A549 (cell line): ENCODE measurements around the gene RGS17.

ENCODE experiments used
- CEBPB ChIP-seq, 2 experiments: fragments of >200 bp in 1 of 2; sonication (Bioruptor Twin) in 1 of 2; formaldehyde crosslinking in 1 of 2; IDR thresholded peaks; 2 replicates each; pipeline ENCODE4 v1.6.1; 2012 to 2016
- EP300 ChIP-seq, 2 experiments: fragments of >200 bp; sonication (Bioruptor Twin); formaldehyde crosslinking; IDR thresholded peaks; 2 replicates in 1 of 2; 3 replicates in 1 of 2; pipeline ENCODE4 v1.6.1; 2016 to 2017
- POLR2A ChIP-seq: IDR thresholded peaks from 2 replicates; pipeline ENCODE4 v1.6.1; 2012; ENCODE audit warnings: mild to moderate bottlenecking, low read length
- RARB ChIP-seq: fragments of 250-450 bp; sonication (Bioruptor Pico); IDR thresholded peaks from 2 replicates; pipeline ENCODE4 v1.8.0; 2021; ENCODE audit warnings: mild to moderate bottlenecking, moderate library complexity
- REST ChIP-seq: fragments of 200-600 bp; sonication (generic); IDR thresholded peaks from 2 replicates; pipeline ENCODE4 v1.6.1; 2016; ENCODE audit warnings: antibody characterized with exemption, mild to moderate bottlenecking, moderate library complexity
- ZNF302 ChIP-seq: fragments of 250-450 bp; sonication (Bioruptor Pico); IDR thresholded peaks from 2 replicates; pipeline ENCODE4 v1.9.0; 2021; ENCODE audit warnings: inconsistent platforms, mild to moderate bottlenecking, moderate library complexity
- TF ChIP-seq, protein P1 (sequence below): fragments of >200 bp; sonication (Bioruptor Twin); formaldehyde crosslinking; IDR thresholded peaks from 3 replicates; pipeline ENCODE4 v1.5.1; 2016
- TF ChIP-seq, protein P2 (sequence below): fragments of 150-350 bp; IDR thresholded peaks from 2 replicates; pipeline ENCODE4 v1.6.1; 2014; ENCODE audit warnings: low read depth, mild to moderate bottlenecking, low read length

DNA sequence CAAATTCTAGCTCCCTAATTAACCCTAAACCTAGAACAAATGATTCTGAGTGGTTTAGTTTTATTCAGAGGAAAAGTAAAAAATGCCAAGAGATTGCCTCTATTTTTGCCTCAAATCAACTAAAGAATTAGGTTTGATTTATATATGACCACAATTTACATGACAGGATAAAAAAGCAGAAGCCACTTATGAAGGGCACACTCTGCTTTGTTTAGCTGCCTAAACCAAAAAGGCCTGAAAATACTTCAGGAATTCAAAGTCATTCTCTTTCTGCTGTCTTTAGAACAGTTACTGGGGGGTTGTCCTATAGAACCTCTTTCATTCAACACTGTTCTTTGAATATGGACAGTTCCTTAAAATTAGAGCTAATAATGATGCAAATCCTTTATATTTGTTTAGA, 153.5 kb downstream of the RGS17 start:
- no peak for TF ChIP-seq POLR2A
- TF ChIP-seq, protein P1, sequence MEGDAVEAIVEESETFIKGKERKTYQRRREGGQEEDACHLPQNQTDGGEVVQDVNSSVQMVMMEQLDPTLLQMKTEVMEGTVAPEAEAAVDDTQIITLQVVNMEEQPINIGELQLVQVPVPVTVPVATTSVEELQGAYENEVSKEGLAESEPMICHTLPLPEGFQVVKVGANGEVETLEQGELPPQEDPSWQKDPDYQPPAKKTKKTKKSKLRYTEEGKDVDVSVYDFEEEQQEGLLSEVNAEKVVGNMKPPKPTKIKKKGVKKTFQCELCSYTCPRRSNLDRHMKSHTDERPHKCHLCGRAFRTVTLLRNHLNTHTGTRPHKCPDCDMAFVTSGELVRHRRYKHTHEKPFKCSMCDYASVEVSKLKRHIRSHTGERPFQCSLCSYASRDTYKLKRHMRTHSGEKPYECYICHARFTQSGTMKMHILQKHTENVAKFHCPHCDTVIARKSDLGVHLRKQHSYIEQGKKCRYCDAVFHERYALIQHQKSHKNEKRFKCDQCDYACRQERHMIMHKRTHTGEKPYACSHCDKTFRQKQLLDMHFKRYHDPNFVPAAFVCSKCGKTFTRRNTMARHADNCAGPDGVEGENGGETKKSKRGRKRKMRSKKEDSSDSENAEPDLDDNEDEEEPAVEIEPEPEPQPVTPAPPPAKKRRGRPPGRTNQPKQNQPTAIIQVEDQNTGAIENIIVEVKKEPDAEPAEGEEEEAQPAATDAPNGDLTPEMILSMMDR: no peak
- TF ChIP-seq ZNF302 (CRISPR knock-in tag): no peak
- TF ChIP-seq RARB (CRISPR knock-in tag): no peak
- TF ChIP-seq REST: no peak
- TF ChIP-seq, protein P2, sequence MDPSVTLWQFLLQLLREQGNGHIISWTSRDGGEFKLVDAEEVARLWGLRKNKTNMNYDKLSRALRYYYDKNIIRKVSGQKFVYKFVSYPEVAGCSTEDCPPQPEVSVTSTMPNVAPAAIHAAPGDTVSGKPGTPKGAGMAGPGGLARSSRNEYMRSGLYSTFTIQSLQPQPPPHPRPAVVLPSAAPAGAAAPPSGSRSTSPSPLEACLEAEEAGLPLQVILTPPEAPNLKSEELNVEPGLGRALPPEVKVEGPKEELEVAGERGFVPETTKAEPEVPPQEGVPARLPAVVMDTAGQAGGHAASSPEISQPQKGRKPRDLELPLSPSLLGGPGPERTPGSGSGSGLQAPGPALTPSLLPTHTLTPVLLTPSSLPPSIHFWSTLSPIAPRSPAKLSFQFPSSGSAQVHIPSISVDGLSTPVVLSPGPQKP: no peak
- no peak for TF ChIP-seq EP300 (IDR thresholded peaks at IDR 0.05)
- no peak for TF ChIP-seq CEBPB (IDR thresholded peaks at IDR 0.05)
